ENCODE data around the gene NGEF. TPM values are rescaled to one million over a fixed set of nuclear protein-coding genes. Genes with fewer than 3 reads are reported as not detected.

NGEF gene
- polyA plus RNA-seq, 3 donors: not detected

DNA sequence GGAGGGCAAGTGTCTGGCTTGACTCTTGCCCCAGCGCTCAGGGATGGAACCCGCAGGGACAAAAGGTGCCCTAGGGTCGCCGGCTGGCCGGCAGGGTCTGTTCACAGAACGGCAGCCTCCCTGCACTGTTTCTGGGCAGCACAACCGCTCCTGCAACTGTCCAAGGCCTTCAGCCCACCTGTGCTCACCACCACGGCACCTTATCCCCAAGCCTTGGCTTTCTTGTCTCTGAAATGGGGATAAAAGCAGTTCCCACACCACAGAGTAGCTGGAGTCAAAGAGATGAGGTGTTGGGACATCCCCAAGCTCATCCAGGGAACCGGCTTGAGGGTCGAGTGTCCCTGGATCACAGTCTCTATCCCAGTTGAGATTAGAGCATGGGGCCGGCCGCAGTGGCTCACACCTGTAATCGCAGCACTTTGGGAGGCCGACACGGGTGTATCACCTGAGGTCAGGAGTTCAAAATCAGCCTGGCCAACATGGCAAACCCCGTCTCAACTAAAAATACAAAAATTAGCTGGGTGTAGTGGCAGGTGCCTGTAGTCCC lies 138.3 kb downstream of the NGEF start:
- intact Hi-C loops (cut with micrococcal nuclease): no loop called here
- H3K36me3 ChIP-seq (replicated peaks in 1 of 2; ENCODE audit: control insufficient read depth in 1 of 2, insufficient read depth in 2 of 2, low read length in 2 of 2): no peaks in the 10 kb centered on the region
- DNase-seq: no peak
- peaks cover 32 to 39% (median 32%) of the 10 kb centered on the region in 3 donors for H3K27me3 Mint-ChIP-seq (ENCODE audit: low read depth in 3 of 3)
- H3K9me3 ChIP-seq (replicated peaks in 1 of 2; ENCODE audit: control insufficient read depth in 1 of 2, insufficient read depth in 1 of 2, low read length in 2 of 2): no peaks in the 10 kb centered on the region
- no peaks in the 10 kb centered on the region for H3K36me3 Mint-ChIP-seq
- peak overlapping the region in 1 of 2 donors; percentile 82 for H3K4me3 Mint-ChIP-seq
- H3K4me3 ChIP-seq (replicated peaks in 1 of 3; ENCODE audit: low read depth in 2 of 3, low read length in 3 of 3): no peak overlapping the region
- no peaks in the 10 kb centered on the region for H4K20me1 ChIP-seq (ENCODE audit: insufficient read depth, low read length)
- H3K79me2 ChIP-seq (ENCODE audit: insufficient read depth, low read length): no peaks in the 10 kb centered on the region
- WGBS (ENCODE audit: insufficient coverage): 96% methylated on average over 14 of the region's 16 CpGs
- H2AFZ ChIP-seq (ENCODE audit: insufficient read depth, low read depth, low read length, poor library complexity, severe bottlenecking): peak overlapping the region; percentile 14
- peaks cover 0 to 7% (median 0%) of the 10 kb centered on the region in 7 donors for H3K9me3 Mint-ChIP-seq
- H3K9ac ChIP-seq (ENCODE audit: insufficient read depth, low read length, poor library complexity, severe bottlenecking): no peak overlapping the region
- no peak overlapping the region for H3K27ac Mint-ChIP-seq
- no peak for TF ChIP-seq CTCF (IDR thresholded peaks at IDR 0.05)
- H3K27me3 ChIP-seq (ENCODE audit: control insufficient read depth in 2 of 2, insufficient read depth in 2 of 2, low read length in 2 of 2): peaks cover 8 to 24% of the 10 kb centered on the region in 2 donors
- no peak overlapping the region for H3K4me2 ChIP-seq (replicated peaks; ENCODE audit: extremely low read depth, low read length, poor library complexity, severe bottlenecking)
- H3K27ac ChIP-seq (ENCODE audit: low read depth in 1 of 2, low read length in 2 of 2): no peak overlapping the region
- H3K4me1 ChIP-seq (ENCODE audit: control insufficient read depth in 1 of 2, insufficient read depth in 2 of 2, low read length in 2 of 2): peaks cover 17 to 30% of the 10 kb centered on the region in 2 donors
- H3K4me1 Mint-ChIP-seq: peaks cover 21% of the 10 kb centered on the region

DNA sequence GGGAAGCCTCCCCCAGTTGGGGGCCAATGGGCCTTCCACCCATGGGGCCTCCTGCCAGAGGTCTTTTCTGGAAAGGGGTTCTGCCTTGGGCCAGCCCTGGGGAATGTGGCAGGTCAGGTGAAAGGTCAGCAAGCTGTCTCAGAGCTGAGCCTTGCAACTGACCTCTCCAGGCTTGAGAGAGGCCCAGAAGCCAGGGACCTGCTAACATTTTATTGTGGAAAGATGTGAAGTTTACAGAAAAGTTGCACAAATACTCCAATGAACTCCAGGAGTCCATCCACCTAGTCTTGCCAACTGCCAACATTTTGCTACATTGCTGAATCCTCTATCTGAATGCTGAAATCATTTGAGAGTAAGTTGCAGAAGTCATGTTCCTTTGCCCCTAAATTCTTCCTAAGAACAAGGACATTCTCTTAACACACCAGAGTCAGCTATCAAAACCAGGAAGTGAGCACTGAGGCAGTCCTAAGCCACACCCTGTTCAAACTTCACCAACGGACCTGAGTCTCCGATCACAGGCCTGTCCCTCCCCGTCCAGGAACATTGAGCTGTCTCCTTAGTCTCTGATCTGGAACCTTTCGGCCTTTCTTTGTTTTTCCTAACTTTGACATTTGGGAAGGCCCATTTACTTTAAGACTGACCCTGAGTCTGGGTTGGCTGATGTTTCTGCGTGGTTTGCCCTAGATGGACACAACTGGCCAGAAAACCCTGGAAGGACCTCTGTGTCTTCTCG lies 139.0 kb downstream of the NGEF start:
- Histone ChIP-seq H3K4me1 (ENCODE audit: control insufficient read depth in 1 of 2, insufficient read depth in 2 of 2, low read length in 2 of 2) (peaks cover 17 to 30% of the 10 kb centered on the region in 2 donors), H2AFZ (ENCODE audit: insufficient read depth, low read depth, low read length, poor library complexity, severe bottlenecking) (peak overlapping the region; percentile 14), H3K36me3 (replicated peaks in 1 of 2; ENCODE audit: control insufficient read depth in 1 of 2, insufficient read depth in 2 of 2, low read length in 2 of 2) (no peaks in the 10 kb centered on the region), H3K4me3 (replicated peaks in 1 of 3; ENCODE audit: low read depth in 2 of 3, low read length in 3 of 3) (no peak overlapping the region), H3K9me3 (replicated peaks in 1 of 2; ENCODE audit: control insufficient read depth in 1 of 2, insufficient read depth in 1 of 2, low read length in 2 of 2) (no peaks in the 10 kb centered on the region), H3K27me3 (ENCODE audit: control insufficient read depth in 2 of 2, insufficient read depth in 2 of 2, low read length in 2 of 2) (peaks cover 8 to 24% of the 10 kb centered on the region in 2 donors), H3K9ac (ENCODE audit: insufficient read depth, low read length, poor library complexity, severe bottlenecking) (no peak overlapping the region), H4K20me1 (ENCODE audit: insufficient read depth, low read length) (no peaks in the 10 kb centered on the region), H3K79me2 (ENCODE audit: insufficient read depth, low read length) (no peaks in the 10 kb centered on the region), H3K27ac (ENCODE audit: low read depth in 1 of 2, low read length in 2 of 2) (no peak overlapping the region), H3K4me2 (replicated peaks; ENCODE audit: extremely low read depth, low read length, poor library complexity, severe bottlenecking) (peak overlapping the region; percentile 6)
- intact Hi-C loops (cut with micrococcal nuclease): no loop called here
- 53% methylated on average over 6 of the region's 6 CpGs for WGBS (ENCODE audit: insufficient coverage)
- H3K4me3 Mint-ChIP-seq: no peak overlapping the region
- no peaks in the 10 kb centered on the region for H3K36me3 Mint-ChIP-seq
- H3K4me1 Mint-ChIP-seq: peaks cover 22% of the 10 kb centered on the region
- peaks cover 32 to 39% (median 32%) of the 10 kb centered on the region in 3 donors for H3K27me3 Mint-ChIP-seq (ENCODE audit: low read depth in 3 of 3)
- peak; percentile 31 to 56 (median 37) for DNase-seq
- H3K27ac Mint-ChIP-seq: peak overlapping the region in 1 of 7 donors; percentile 32
- peaks cover 0 to 7% (median 0%) of the 10 kb centered on the region in 7 donors for H3K9me3 Mint-ChIP-seq
- TF ChIP-seq CTCF (IDR thresholded peaks at IDR 0.05): no peak

All from CD14-positive monocyte (primary cell).